Small intestine (tissue), 7 donors: Measurements from ENCODE around the gene RAD51AP1. TPM values are rescaled to one million over a fixed set of nuclear protein-coding genes. Genes with fewer than 3 reads are reported as not detected.
A peak's percentile ranks its signal among the peaks of the same experiment; 100 is the strongest.

Experiments used
- DNase-seq, 2 donors: peaks; one replicate each; pipeline versions ENCODE4 v3.0.0 to v3.0.0-alpha.2; 2013
- FAIRE-seq: peaks from 2 replicates; lab custom pipeline; 2012; peaks lifted over from hg19 to GRCh38; lab: Jason Lieb, UNC
- H3K27ac ChIP-seq, 3 donors: one replicate each; pipeline ENCODE4 v1.5.1; 2013; ENCODE audit warnings: low read length in 2 of 3, mild to moderate bottlenecking in 2 of 3, control low read depth in 1 of 3, inconsistent platforms in 1 of 3, low read depth in 1 of 3, moderate library complexity in 1 of 3
- H3K27me3 ChIP-seq, 3 donors: one replicate each; pipeline ENCODE4 v1.6.1; 2013; ENCODE audit warnings: low read length in 3 of 3, inconsistent platforms in 1 of 3; ENCODE audit not compliant: control insufficient read depth in 3 of 3, insufficient read depth in 3 of 3
- H3K36me3 ChIP-seq, 3 donors: one replicate each; pipeline ENCODE4 v1.6.1; 2013; ENCODE audit warnings: low read length in 3 of 3, inconsistent platforms in 1 of 3, low read depth in 1 of 3, mild to moderate bottlenecking in 1 of 3, moderate library complexity in 1 of 3; ENCODE audit not compliant: control insufficient read depth in 3 of 3, insufficient read depth in 2 of 3
- H3K4me1 ChIP-seq, 3 donors: one replicate each; pipeline ENCODE4 v1.6.1; 2013; ENCODE audit warnings: low read length in 2 of 3, inconsistent platforms in 1 of 3, low read depth in 1 of 3, mild to moderate bottlenecking in 1 of 3, moderate library complexity in 1 of 3; ENCODE audit not compliant: control insufficient read depth in 3 of 3, insufficient read depth in 2 of 3
- H3K4me3 ChIP-seq, 3 donors: one replicate each; pipeline ENCODE4 v1.5.1; 2013; ENCODE audit warnings: low read length in 3 of 3, control low read depth in 1 of 3, inconsistent platforms in 1 of 3, low read depth in 1 of 3, mild to moderate bottlenecking in 1 of 3, moderate library complexity in 1 of 3
- H3K9me3 ChIP-seq, 2 donors: one replicate each; pipeline ENCODE4 v1.6.1; 2013; ENCODE audit warnings: low read depth in 1 of 2, low read length in 1 of 2; ENCODE audit not compliant: control insufficient read depth in 2 of 2, insufficient read depth in 1 of 2
- WGBS, 3 donors: extraction: QIAGEN DNeasy Blood & Tissue Kit; methylation state at CpG; one replicate each; pipeline ENCODE4 v1.1.7; 2013; 5-methylcytosine and 5-hydroxymethylcytosine counted together
- polyA plus RNA-seq, 4 donors: library from polyadenylated mRNA; stranded (reverse) in 3 of 4; unstranded in 1 of 4; fragments of 200-250 nt in 3 of 4; fragments of 120-200 nt in 1 of 4; gene quantifications; one replicate each; pipeline versions ENCODE4 v1.2.1 to v1.2.3, GENCODE V29; 2013
- donor health status: healthy with polysubstance abuse.
- donor health status: control.
- donor health status: control.
- donor health status: Bipolar disorder and iron deficiency.
- donor health status: healthy.

Gene RAD51AP1
- polyA plus RNA-seq, 4 donors: 1.4 to 16.5 (median 6.7) TPM

- WGBS, 3 donors: 78 to 87% (median 84%) methylated on average over 9 of the region's 9 CpGs
- DNase-seq: no peak
- H3K9me3 ChIP-seq: no peaks in the 10 kb centered on the region
- no peak overlapping the region for H3K4me3 ChIP-seq
- H3K27ac ChIP-seq: no peak overlapping the region
- no peaks in the 10 kb centered on the region for H3K4me1 ChIP-seq
- no peaks in the 10 kb centered on the region for H3K27me3 ChIP-seq
- H3K36me3 ChIP-seq: no peaks in the 10 kb centered on the region
- FAIRE-seq: no peak
Measured at GRCh38 chr12:4587108-4587507, 48.4 kb downstream of the RAD51AP1 start.

GRCh38 chr12:4588916-4589315 is 50.2 kb downstream of the RAD51AP1 start:
- Histone ChIP-seq H3K27ac (no peak overlapping the region), H3K9me3 (no peaks in the 10 kb centered on the region), H3K36me3 (no peaks in the 10 kb centered on the region), H3K4me3 (no peak overlapping the region), H3K27me3 (no peaks in the 10 kb centered on the region), H3K4me1 (no peaks in the 10 kb centered on the region)
- DNase-seq: no peak
- WGBS, 3 donors: 89 to 94% (median 92%) methylated on average over 3 of the region's 3 CpGs
- no peak for FAIRE-seq

- H3K4me3 ChIP-seq: no peak overlapping the region
- FAIRE-seq (no peak), DNase-seq (no peak)
- H3K36me3 ChIP-seq: no peaks in the 10 kb centered on the region
- WGBS, 3 donors: 61 to 78% (median 72%) methylated on average over 2 of the region's 2 CpGs
- no peaks in the 10 kb centered on the region for H3K27me3 ChIP-seq
- H3K27ac ChIP-seq: no peak overlapping the region
- H3K4me1 ChIP-seq: no peaks in the 10 kb centered on the region
- H3K9me3 ChIP-seq: no peaks in the 10 kb centered on the region
Measured at GRCh38 chr12:4589941-4590340, 51.3 kb downstream of the RAD51AP1 start.

GRCh38 chr12:4591180-4591687 is 52.5 kb downstream of the RAD51AP1 start:
- no peaks in the 10 kb centered on the region for H3K4me1 ChIP-seq
- no peaks in the 10 kb centered on the region for H3K27me3 ChIP-seq
- no peaks in the 10 kb centered on the region for H3K36me3 ChIP-seq
- DNase-seq: peak in 1 of 2 donors; percentile 31
- H3K4me3 ChIP-seq: no peak overlapping the region
- H3K9me3 ChIP-seq: no peaks in the 10 kb centered on the region
- FAIRE-seq: no peak
- no peak overlapping the region for H3K27ac ChIP-seq
- 15 to 53% (median 43%) methylated on average over 7 of the region's 7 CpGs for WGBS, 3 donors

GRCh38 chr12:4595881-4596280 is 57.2 kb downstream of the RAD51AP1 start:
- no peaks in the 10 kb centered on the region for H3K9me3 ChIP-seq
- no peaks in the 10 kb centered on the region for H3K36me3 ChIP-seq
- no peak overlapping the region for H3K27ac ChIP-seq
- no peaks in the 10 kb centered on the region for H3K4me1 ChIP-seq
- WGBS, 3 donors: 96 to 97% (median 96%) methylated on average over 6 of the region's 6 CpGs
- no peak for FAIRE-seq
- DNase-seq: no peak
- no peaks in the 10 kb centered on the region for H3K27me3 ChIP-seq
- H3K4me3 ChIP-seq: no peak overlapping the region

GRCh38 chr12:4603421-4603820 is 64.7 kb downstream of the RAD51AP1 start:
- Histone ChIP-seq H3K27ac (no peak overlapping the region), H3K4me3 (no peak overlapping the region), H3K27me3 (no peaks in the 10 kb centered on the region), H3K9me3 (no peaks in the 10 kb centered on the region), H3K36me3 (no peaks in the 10 kb centered on the region), H3K4me1 (peaks cover 3 to 9% (median 6%) of the 10 kb centered on the region in 3 donors)
- no peak for FAIRE-seq
- DNase-seq: no peak
- WGBS, 3 donors: 65 to 80% (median 79%) methylated on average over 7 of the region's 7 CpGs

GRCh38 chr12:4603946-4604345 is 65.3 kb downstream of the RAD51AP1 start:
- no peak overlapping the region for H3K4me3 ChIP-seq
- H3K36me3 ChIP-seq: no peaks in the 10 kb centered on the region
- WGBS, 3 donors: 11 to 13% (median 11%) methylated on average over 1 of the region's 1 CpG
- no peaks in the 10 kb centered on the region for H3K9me3 ChIP-seq
- H3K27ac ChIP-seq: no peak overlapping the region
- DNase-seq (no peak), FAIRE-seq (no peak)
- H3K4me1 ChIP-seq: peaks cover 3 to 9% (median 6%) of the 10 kb centered on the region in 3 donors
- no peaks in the 10 kb centered on the region for H3K27me3 ChIP-seq

GRCh38 chr12:4604684-4605193 is 66.0 kb downstream of the RAD51AP1 start:
- Histone ChIP-seq H3K4me3 (peak overlapping the region; percentile 73 to 92 (median 82)), H3K27ac (peak overlapping the region in 2 of 3 donors; percentile 39 to 74), H3K27me3 (no peaks in the 10 kb centered on the region), H3K9me3 (no peaks in the 10 kb centered on the region), H3K36me3 (peaks cover 0 to 2% (median 0%) of the 10 kb centered on the region in 3 donors), H3K4me1 (peaks cover 3 to 9% (median 6%) of the 10 kb centered on the region in 3 donors)
- FAIRE-seq (no peak), DNase-seq (peak; percentile 89 to 91)
- 0 to 5% (median 0%) methylated on average over 25 of the region's 25 CpGs for WGBS, 3 donors

GRCh38 chr12:4607056-4607455 is 68.4 kb downstream of the RAD51AP1 start:
- Histone ChIP-seq H3K4me3 (no peak overlapping the region), H3K9me3 (no peaks in the 10 kb centered on the region), H3K27me3 (no peaks in the 10 kb centered on the region), H3K4me1 (peaks cover 3 to 9% (median 6%) of the 10 kb centered on the region in 3 donors), H3K36me3 (peaks cover 0 to 3% (median 2%) of the 10 kb centered on the region in 3 donors), H3K27ac (no peak overlapping the region)
- no peak for FAIRE-seq
- WGBS, 3 donors: 17 to 61% (median 38%) methylated on average over 3 of the region's 3 CpGs
- peak; percentile 47 to 71 for DNase-seq
